Endometrial microvascular endothelial cells (primary cell): ENCODE data around the gene SOCS1. TPM values are rescaled to one million over a fixed set of nuclear protein-coding genes. Genes with fewer than 3 reads are reported as not detected.
"Not testable (repeated sequence)": the region's sequence is repeated elsewhere in the genome, so short reads cannot be mapped to it uniquely, and the experiment has no call there.

ENCODE experiments used
- in situ Hi-C: cut with HindIII; loops from 2 replicates; pipeline ENCODE4 v1.10.0; 2017; ENCODE audit warnings: low sequenced_read_pairs, low pct_unique_long_range_greater_than_20kb; ENCODE audit errors: inconsistent ontology term
- total RNA-seq: library from RNA; depleted of rRNA; stranded (reverse); fragments of >200 nt; gene quantifications from one replicate; pipeline ENCODE4 v1.2.3, GENCODE V29; 2015; ENCODE audit errors: inconsistent ontology term

SOCS1 gene
- total RNA-seq, 1 donor from 2014 or later: 2.2 TPM

GRCh38 chr16:11234884-11235702, 20.9 kb downstream of the SOCS1 start:
- in situ Hi-C loops: no loop called here

- in situ Hi-C loops: no loop called here
Observed at GRCh38 chr16:11233727-11234376, 22.2 kb downstream of the SOCS1 start.

- in situ Hi-C loops: no loop called here
Observed at GRCh38 chr16:11232852-11233726, 22.9 kb downstream of the SOCS1 start.

- in situ Hi-C loops: no loop called here
Observed at GRCh38 chr16:11232302-11232851, 23.6 kb downstream of the SOCS1 start.

- in situ Hi-C loops: no loop called here
Observed at GRCh38 chr16:11231367-11231970, 24.5 kb downstream of the SOCS1 start.

GRCh38 chr16:11229906-11230305, 26.1 kb downstream of the SOCS1 start:
- in situ Hi-C loops: no loop called here

- in situ Hi-C loops: no loop called here
Observed at GRCh38 chr16:11229432-11229831, 26.6 kb downstream of the SOCS1 start.

- in situ Hi-C loops: no loop called here
Observed at GRCh38 chr16:11225677-11226549, 30.1 kb downstream of the SOCS1 start.

GRCh38 chr16:11224894-11225676, 30.9 kb downstream of the SOCS1 start:
- in situ Hi-C loops: no loop called here

- in situ Hi-C loops: no loop called here
Observed at GRCh38 chr16:11224096-11224893, 31.7 kb downstream of the SOCS1 start.

GRCh38 chr16:11220507-11220906, 35.5 kb downstream of the SOCS1 start:
- in situ Hi-C loops: not testable (repeated sequence)

- in situ Hi-C loops: no loop called here
Observed at GRCh38 chr16:11219178-11219577, 36.8 kb downstream of the SOCS1 start.

- in situ Hi-C loops: no loop called here
Observed at GRCh38 chr16:11218604-11218962, 37.4 kb downstream of the SOCS1 start.

- in situ Hi-C loops: no loop called here
Observed at GRCh38 chr16:11217651-11218603, 38.1 kb downstream of the SOCS1 start.

- in situ Hi-C loops: no loop called here
Observed at GRCh38 chr16:11215935-11216556, 40.0 kb downstream of the SOCS1 start.
